PC-9 (cell line): ENCODE results near the gene TMEM151A. TPM values are rescaled to one million over a fixed set of nuclear protein-coding genes. Genes with fewer than 3 reads are reported as not detected.

Experiments
- BruUV-seq: library from RNA; stranded (reverse); fragments of 400-500 nt; replicated peaks from 2 replicates; lab custom pipeline; 2021; lab: Mats Ljungman, UMichigan
- CTCF ChIA-PET: fragments of 300-600 bp; sonication (Branson Sonifier 250); formaldehyde crosslinking; loops from one replicate; lab custom pipeline; 2022; ENCODE audit warnings: antibody characterized with exemption; lab: Charles Lee
- POLR2A ChIA-PET: fragments of 300-600 bp; sonication (Branson Sonifier 250); formaldehyde crosslinking; loops from one replicate; lab custom pipeline; 2022; ENCODE audit warnings: antibody characterized with exemption; ENCODE audit not compliant: unreplicated experiment; lab: Charles Lee
- DNase-seq, 2 experiments: peaks; one replicate each; pipeline versions ENCODE4 v3.0.0 to v3.0.0-alpha.2; 2015 to 2022; ENCODE audit warnings: mixed read lengths in 1 of 2
- H2AFZ ChIP-seq: fragments of 200-600 bp; sonication (generic); 2 replicates; pipeline ENCODE4 v1.8.1; 2017; ENCODE audit warnings: antibody characterized with exemption
- H3F3A ChIP-seq: fragments of 200-600 bp; sonication (generic); 2 replicates; pipeline ENCODE4 v1.8.1; 2017; ENCODE audit warnings: antibody characterized with exemption, mild to moderate bottlenecking, low read depth; ENCODE audit not compliant: insufficient read depth
- H3K27ac ChIP-seq: fragments of 200-600 bp; sonication (generic); 2 replicates; pipeline ENCODE4 v1.6.1; 2016; ENCODE audit warnings: mixed run types
- H3K27me3 ChIP-seq: fragments of 200-600 bp; sonication (generic); 2 replicates; pipeline ENCODE4 v1.6.1; 2016; ENCODE audit warnings: low read depth, mixed run types; ENCODE audit not compliant: insufficient read depth
- H3K36me3 ChIP-seq: fragments of 200-600 bp; sonication (generic); 2 replicates; pipeline ENCODE4 v1.6.1; 2016; ENCODE audit warnings: low read depth, mixed run types
- H3K4me1 ChIP-seq: fragments of 200-600 bp; sonication (generic); replicated peaks from 2 replicates; pipeline ENCODE4 v1.6.1; 2016; ENCODE audit warnings: mixed run types; ENCODE audit not compliant: insufficient read depth
- H3K4me2 ChIP-seq: fragments of 200-600 bp; sonication (generic); 2 replicates; pipeline ENCODE4 v1.6.1; 2017; ENCODE audit warnings: mixed run types
- H3K4me3 ChIP-seq: fragments of 200-600 bp; sonication (generic); 2 replicates; pipeline ENCODE4 v1.6.1; 2016; ENCODE audit warnings: mixed run types
- H3K79me2 ChIP-seq: fragments of 200-600 bp; sonication (generic); 2 replicates; pipeline ENCODE4 v1.6.1; 2017; ENCODE audit warnings: low read depth, mixed run types
- H3K9me2 ChIP-seq: fragments of 200-600 bp; sonication (generic); 2 replicates; pipeline ENCODE4 v1.8.1; 2017; ENCODE audit warnings: mild to moderate bottlenecking; ENCODE audit not compliant: insufficient read depth
- H3K9me3 ChIP-seq: fragments of 200-600 bp; sonication (generic); 2 replicates; pipeline ENCODE4 v1.8.1; 2016; ENCODE audit warnings: low read depth; ENCODE audit not compliant: insufficient read depth
- H4K20me1 ChIP-seq: fragments of 200-600 bp; sonication (generic); 2 replicates; pipeline ENCODE4 v1.8.1; 2017; ENCODE audit not compliant: insufficient read depth
- CTCF ChIP-seq: fragments of 200-600 bp; sonication (generic); conservative IDR thresholded peaks from 2 replicates; pipeline ENCODE4 v1.6.1; 2017; ENCODE audit warnings: mixed run types, antibody characterized with exemption, mild to moderate bottlenecking, moderate library complexity
- EZH2 ChIP-seq: fragments of 200-600 bp; sonication (generic); IDR thresholded peaks from 2 replicates; pipeline ENCODE4 v1.8.0; 2017; ENCODE audit warnings: antibody characterized with exemption, low read depth
- intact Hi-C: fragments of 100-400 bp; cut with micrococcal nuclease; formaldehyde crosslinking; loops from one replicate; pipeline ENCODE4 v1.10.0; 2022; ENCODE audit not compliant: unreplicated experiment
- total RNA-seq: library from RNA; stranded (reverse); gene quantifications from 2 replicates; pipeline ENCODE4 v1.2.3, GENCODE V29; 2021

The TMEM151A gene
- total RNA-seq, 1 experiment from 2014 or later = 0.22 TPM

GRCh38 chr11:66294626-66295620, 3.2 kb downstream of the TMEM151A start:
- CTCF ChIA-PET = no interaction called here

GRCh38 chr11:66297610-66298009, 5.9 kb downstream of the TMEM151A start:
- no peak for TF ChIP-seq CTCF
- TF ChIP-seq EZH2 = no peak
- BruUV-seq = no TSS peak
- DNase-seq = no peak
- no peaks in the 10 kb centered on the region for H3K9me3 ChIP-seq
- H3K79me2 ChIP-seq = no peaks in the 10 kb centered on the region
- no peak overlapping the region for H2AFZ ChIP-seq
- H3K27ac ChIP-seq = no peak overlapping the region
- no peak overlapping the region for H3K4me2 ChIP-seq
- peaks cover 11% of the 10 kb centered on the region; the same call in 1 of the 2 replicates for H3K27me3 ChIP-seq
- intact Hi-C loops = no loop called here
- POLR2A ChIA-PET = no interaction called here
- H3K9me2 ChIP-seq = no peaks in the 10 kb centered on the region
- no peaks in the 10 kb centered on the region for H3K4me1 ChIP-seq
- CTCF ChIA-PET = interaction anchor here (1.1 kb wide), 1 partner anchor 89 kb away, joined by 7 read pairs; no protein-coding TSS in a partner anchor
- H3K36me3 ChIP-seq = no peaks in the 10 kb centered on the region
- H4K20me1 ChIP-seq = no peaks in the 10 kb centered on the region
- 0 out of 2 replicates have a peak, but pooled peaks cover 5% of the 10 kb centered on the region for H3F3A ChIP-seq
- no peak overlapping the region for H3K4me3 ChIP-seq

More at GRCh38 chr11:66294626-66295620, 3.2 kb downstream of the TMEM151A start:
- POLR2A ChIA-PET = no interaction called here
- Histone ChIP-seq H4K20me1 (no peaks in the 10 kb centered on the region), H3K36me3 (no peaks in the 10 kb centered on the region), H3K27ac (no peak overlapping the region), H3K4me2 (no peak overlapping the region), H3F3A (peaks cover 12% of the 10 kb centered on the region; the same call in 1 of the 2 replicates), H3K4me3 (no peak overlapping the region), H3K9me2 (no peaks in the 10 kb centered on the region), H3K9me3 (no peaks in the 10 kb centered on the region), H3K4me1 (peaks cover 8% of the 10 kb centered on the region), H3K27me3 (peaks cover 11% of the 10 kb centered on the region; the same call in 1 of the 2 replicates), H3K79me2 (no peaks in the 10 kb centered on the region), H2AFZ (no peak overlapping the region)
- no peak for TF ChIP-seq EZH2
- no peak for TF ChIP-seq CTCF
- no peak for DNase-seq
- intact Hi-C loops = no loop called here
- BruUV-seq = no TSS peak

- DNase-seq = no peak
- ChIA-PET POLR2A (no interaction called here), CTCF (interaction anchor here (0.7 kb wide), 1 partner anchor 279 kb away, joined by 4 read pairs; no protein-coding TSS in a partner anchor)
- H3K4me3 ChIP-seq = no peak overlapping the region
- no peak overlapping the region for H3K27ac ChIP-seq
- H4K20me1 ChIP-seq = no peaks in the 10 kb centered on the region
- H3K4me1 ChIP-seq = no peaks in the 10 kb centered on the region
- H3K4me2 ChIP-seq = no peak overlapping the region
- TF ChIP-seq CTCF (no peak), EZH2 (no peak)
- H3K9me2 ChIP-seq = no peaks in the 10 kb centered on the region
- no peaks in the 10 kb centered on the region for H3F3A ChIP-seq
- no peaks in the 10 kb centered on the region for H3K36me3 ChIP-seq
- no peaks in the 10 kb centered on the region for H3K79me2 ChIP-seq
- no TSS peak for BruUV-seq
- H3K27me3 ChIP-seq = peaks cover 11% of the 10 kb centered on the region; the same call in 1 of the 2 replicates
- no peaks in the 10 kb centered on the region for H3K9me3 ChIP-seq
- intact Hi-C loops = no loop called here
- no peak overlapping the region for H2AFZ ChIP-seq
These were observed 7.5 kb downstream of the TMEM151A start for GRCh38 chr11:66299186-66299585.
